ENCODE measurements around the gene ACSS2. TPM values are rescaled to one million over a fixed set of nuclear protein-coding genes. Genes with fewer than 3 reads are reported as not detected.
"Not testable (repeated sequence)": the region's sequence is repeated elsewhere in the genome, so short reads cannot be mapped to it uniquely, and the experiment has no call there.

ACSS2 gene
- total RNA-seq, 2 donors from 2014 or later: 37.4 to 44.2 TPM

- no peaks in the 10 kb centered on the region for H3K27me3 ChIP-seq (replicated peaks; ENCODE audit: insufficient read depth)
- no peak for TF ChIP-seq POLR2A (IDR thresholded peaks at IDR 0.05)
- TF ChIP-seq POLR2AphosphoS5 (IDR thresholded peaks at IDR 0.05): no peak
- TF ChIP-seq CTCF (IDR thresholded peaks at IDR 0.05): no peak
- 98% methylated on average over 2 of the region's 2 CpGs for WGBS
- no peak overlapping the region for H3K4me3 ChIP-seq
- H3K9me3 ChIP-seq: no peaks in the 10 kb centered on the region
- intact Hi-C loops (cut with DNase I): no loop called here
- no peak for DNase-seq (ENCODE audit: low spot score)
- H3K27ac ChIP-seq: no peak overlapping the region
- H3K4me1 ChIP-seq (replicated peaks): no peaks in the 10 kb centered on the region
- H3K36me3 ChIP-seq: no peaks in the 10 kb centered on the region
Measured at GRCh38 chr20:34892671-34893070, 16.3 kb downstream of the ACSS2 start.

- intact Hi-C loops (cut with DNase I): no loop called here
- Histone ChIP-seq H3K4me1 (replicated peaks) (no peaks in the 10 kb centered on the region), H3K27me3 (replicated peaks; ENCODE audit: insufficient read depth) (no peaks in the 10 kb centered on the region), H3K27ac (no peak overlapping the region), H3K9me3 (no peaks in the 10 kb centered on the region), H3K36me3 (no peaks in the 10 kb centered on the region), H3K4me3 (no peak overlapping the region)
- no peak for DNase-seq (ENCODE audit: low spot score)
- WGBS: 35% methylated on average over 1 of the region's 1 CpG
- TF ChIP-seq POLR2A (IDR thresholded peaks at IDR 0.05) (no peak), POLR2AphosphoS5 (IDR thresholded peaks at IDR 0.05) (no peak), CTCF (IDR thresholded peaks at IDR 0.05) (no peak)
Measured at GRCh38 chr20:34894723-34895122, 18.3 kb downstream of the ACSS2 start.

GRCh38 chr20:34895465-34895864, 19.1 kb downstream of the ACSS2 start:
- TF ChIP-seq POLR2AphosphoS5 (IDR thresholded peaks at IDR 0.05) (no peak), POLR2A (IDR thresholded peaks at IDR 0.05) (no peak), CTCF (IDR thresholded peaks at IDR 0.05) (no peak)
- 78% methylated on average over 3 of the region's 3 CpGs for WGBS
- no peak for DNase-seq (ENCODE audit: low spot score)
- Histone ChIP-seq H3K27me3 (replicated peaks; ENCODE audit: insufficient read depth) (no peaks in the 10 kb centered on the region), H3K27ac (no peak overlapping the region), H3K9me3 (no peaks in the 10 kb centered on the region), H3K4me1 (replicated peaks) (no peaks in the 10 kb centered on the region), H3K36me3 (no peaks in the 10 kb centered on the region), H3K4me3 (no peak overlapping the region)
- intact Hi-C loops (cut with DNase I): no loop called here

GRCh38 chr20:34896086-34896621, 19.7 kb downstream of the ACSS2 start:
- intact Hi-C loops (cut with DNase I): no loop called here
- Histone ChIP-seq H3K4me1 (replicated peaks) (no peaks in the 10 kb centered on the region), H3K9me3 (no peaks in the 10 kb centered on the region), H3K36me3 (no peaks in the 10 kb centered on the region), H3K27me3 (replicated peaks; ENCODE audit: insufficient read depth) (no peaks in the 10 kb centered on the region), H3K27ac (no peak overlapping the region), H3K4me3 (no peak overlapping the region)
- TF ChIP-seq POLR2A (IDR thresholded peaks at IDR 0.05): no peak
- TF ChIP-seq POLR2AphosphoS5 (IDR thresholded peaks at IDR 0.05): no peak
- TF ChIP-seq CTCF (IDR thresholded peaks at IDR 0.05): no peak
- DNase-seq (ENCODE audit: low spot score): no peak
- WGBS: 17% methylated on average over 1 of the region's 1 CpG

- H3K4me3 ChIP-seq; intact Hi-C loops (cut with DNase I); DNase-seq (ENCODE audit: low spot score); H3K4me1 ChIP-seq (replicated peaks); H3K27ac ChIP-seq; H3K27me3 ChIP-seq (replicated peaks; ENCODE audit: insufficient read depth); H3K9me3 ChIP-seq; H3K36me3 ChIP-seq: not testable (repeated sequence)
- WGBS: 85% methylated on average over 3 of the region's 3 CpGs
Measured at GRCh38 chr20:34898129-34898528, 21.7 kb downstream of the ACSS2 start.

GRCh38 chr20:34898731-34899130, 22.3 kb downstream of the ACSS2 start:
- DNase-seq (ENCODE audit: low spot score); intact Hi-C loops (cut with DNase I); H3K9me3 ChIP-seq; H3K36me3 ChIP-seq; H3K4me1 ChIP-seq (replicated peaks); H3K27ac ChIP-seq; H3K4me3 ChIP-seq; H3K27me3 ChIP-seq (replicated peaks; ENCODE audit: insufficient read depth): not testable (repeated sequence)
- WGBS: 97% methylated on average over 16 of the region's 26 CpGs
